Naive thymus-derived CD4-positive, alpha-beta T cell (primary cell): ENCODE data around the gene DIAPH1. TPM values are rescaled to one million over a fixed set of nuclear protein-coding genes. Genes with fewer than 3 reads are reported as not detected.

Experiments
- ATAC-seq: fragments of 150-1000 bp; cut with Tn5 transposase; 2 replicates; pipeline ENCODE4 v1.10.0; 2021; ENCODE audit warnings: mild to moderate bottlenecking, moderate library complexity
- CTCF ChIA-PET: fragments of 350-600 bp; sonication (Branson Sonifier 250); formaldehyde crosslinking; loops from one replicate; lab custom pipeline; 2021; ENCODE audit warnings: antibody characterized with exemption; lab: Charles Lee
- POLR2A ChIA-PET: fragments of 350-600 bp; sonication (Branson Sonifier 250); formaldehyde crosslinking; loops from one replicate; lab custom pipeline; 2021; ENCODE audit warnings: antibody characterized with exemption, inconsistent platforms; lab: Charles Lee
- DNase-seq, 9 donors: peaks; one replicate each; pipeline versions ENCODE4 v3.0.0 to v3.0.0-alpha.2; 2020 to 2022; ENCODE audit warnings: mixed read lengths in 1 of 9
- H3K27ac ChIP-seq: one replicate; pipeline ENCODE4 v1.7.0; 2013; ENCODE audit warnings: mild to moderate bottlenecking, low read depth, low read length, moderate library complexity
- H3K27me3 ChIP-seq, 2 donors: one replicate each; pipeline ENCODE4 v1.7.0; 2013; ENCODE audit warnings: low read length in 2 of 2, mild to moderate bottlenecking in 2 of 2, moderate library complexity in 2 of 2; ENCODE audit not compliant: control insufficient read depth in 2 of 2, insufficient read depth in 2 of 2
- H3K36me3 ChIP-seq, 3 experiments: 1 replicate in 2 of 3; 2 replicates in 1 of 3; pipeline ENCODE4 v1.7.0; 2013; ENCODE audit warnings: low read length in 3 of 3, mild to moderate bottlenecking in 3 of 3, moderate library complexity in 1 of 3; ENCODE audit not compliant: insufficient read depth in 3 of 3, control insufficient read depth in 2 of 3
- H3K4me1 ChIP-seq, 2 donors: one replicate each; pipeline ENCODE4 v1.7.0; 2013; ENCODE audit warnings: low read length in 2 of 2, mild to moderate bottlenecking in 2 of 2, moderate library complexity in 1 of 2; ENCODE audit not compliant: control insufficient read depth in 2 of 2, insufficient read depth in 2 of 2
- H3K4me3 ChIP-seq: 2 replicates; pipeline ENCODE4 v1.7.0; 2013; ENCODE audit warnings: mild to moderate bottlenecking, low read length
- H3K9me3 ChIP-seq, 3 experiments: 1 replicate in 2 of 3; 2 replicates in 1 of 3; pipeline ENCODE4 v1.7.0; 2013; ENCODE audit warnings: low read length in 3 of 3; ENCODE audit not compliant: control insufficient read depth in 2 of 3
- H3K27ac Mint-ChIP-seq, 9 donors: one replicate each; pipeline ENCODE4 v1.8.0; 2020 to 2022; ENCODE audit warnings: mixed read lengths in 9 of 9, mild to moderate bottlenecking in 8 of 9, moderate library complexity in 5 of 9, inconsistent platforms in 2 of 9
- H3K27me3 Mint-ChIP-seq, 5 donors: one replicate each; pipeline ENCODE4 v1.8.0; 2021 to 2022; ENCODE audit warnings: mixed read lengths in 5 of 5, mild to moderate bottlenecking in 1 of 5
- H3K36me3 Mint-ChIP-seq, 5 donors: one replicate each; pipeline ENCODE4 v1.8.0; 2020 to 2022; ENCODE audit warnings: mixed read lengths in 5 of 5, mild to moderate bottlenecking in 3 of 5, inconsistent platforms in 1 of 5
- H3K4me1 Mint-ChIP-seq, 7 donors: one replicate each; pipeline ENCODE4 v1.8.0; 2020 to 2022; ENCODE audit warnings: mixed read lengths in 7 of 7, mild to moderate bottlenecking in 3 of 7, inconsistent platforms in 1 of 7
- H3K4me3 Mint-ChIP-seq, 10 donors: one replicate each; pipeline ENCODE4 v1.8.0; 2020 to 2022; ENCODE audit warnings: mild to moderate bottlenecking in 10 of 10, mixed read lengths in 10 of 10, moderate library complexity in 6 of 10, inconsistent platforms in 2 of 10
- H3K9me3 Mint-ChIP-seq, 11 donors: one replicate each; pipeline ENCODE4 v1.8.0; 2020 to 2022; ENCODE audit warnings: mixed read lengths in 11 of 11, mild to moderate bottlenecking in 4 of 11, inconsistent platforms in 1 of 11, moderate library complexity in 1 of 11
- intact Hi-C, 2 donors: fragments of 100-400 bp; cut with micrococcal nuclease; formaldehyde crosslinking; loops; one replicate each; pipeline ENCODE4 v1.15.1; 2023
- polyA plus RNA-seq, 2 donors: library from polyadenylated mRNA; unstranded; fragments of 300-500 nt; fragmentation: Illumina TruSeq; gene quantifications; one replicate each; pipeline ENCODE4 v1.2.3, GENCODE V29; 2021
- total RNA-seq, 6 experiments: library from RNA in 5 of 6; stranded (reverse) in 5 of 6; gene quantifications; 1 replicate in 5 of 6; 2 replicates in 1 of 6; pipeline ENCODE4 v1.2.3 and lab custom pipeline; 2021 to 2026

DIAPH1 gene
- total and polyA plus RNA-seq, 7 experiments from 2014 or later: 89.7 to 278 (median 172) TPM

DNA sequence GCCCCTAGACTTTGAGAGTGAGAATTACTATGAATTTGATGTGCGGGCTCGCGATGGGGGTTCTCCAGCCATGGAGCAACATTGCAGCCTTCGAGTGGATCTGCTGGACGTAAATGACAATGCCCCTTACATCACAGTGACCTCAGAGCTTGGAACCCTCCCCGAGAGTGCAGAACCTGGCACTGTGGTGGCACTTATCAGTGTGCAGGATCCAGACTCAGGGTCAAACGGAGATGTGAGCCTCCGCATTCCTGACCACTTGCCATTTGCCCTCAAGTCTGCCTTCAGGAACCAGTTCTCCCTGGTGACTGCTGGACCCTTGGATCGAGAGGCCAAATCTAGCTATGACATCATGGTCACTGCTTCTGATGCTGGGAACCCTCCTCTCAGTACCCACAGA is 132.7 kb downstream of the DIAPH1 start:
- CTCF ChIA-PET: interaction anchor here (0.6 kb wide), 1 partner anchor 32 kb away, joined by 4 read pairs; no protein-coding TSS in a partner anchor
- peaks cover 0 to 17% (median 0%) of the 10 kb centered on the region in 5 donors for H3K36me3 Mint-ChIP-seq
- DNase-seq (no peak), ATAC-seq (no peak)
- H3K4me3 Mint-ChIP-seq: peak overlapping the region in 4 of 10 donors; percentile 7 to 75 (median 14)
- H3K36me3 ChIP-seq: no peaks in the 10 kb centered on the region
- no peak overlapping the region for H3K27ac ChIP-seq
- H3K4me1 Mint-ChIP-seq: peaks cover 0 to 29% (median 20%) of the 10 kb centered on the region in 7 donors
- H3K9me3 Mint-ChIP-seq: peaks cover 0 to 10% (median 0%) of the 10 kb centered on the region in 11 donors
- POLR2A ChIA-PET: no interaction called here
- intact Hi-C loops: no loop called here
- H3K4me1 ChIP-seq: peaks cover 0 to 8% of the 10 kb centered on the region in 2 donors
- H3K9me3 ChIP-seq: no peaks in the 10 kb centered on the region
- peaks cover 73 to 91% (median 81%) of the 10 kb centered on the region in 5 donors for H3K27me3 Mint-ChIP-seq
- peaks cover 7 to 19% of the 10 kb centered on the region in 2 donors for H3K27me3 ChIP-seq
- H3K27ac Mint-ChIP-seq: no peak overlapping the region
- no peak overlapping the region for H3K4me3 ChIP-seq

DNA sequence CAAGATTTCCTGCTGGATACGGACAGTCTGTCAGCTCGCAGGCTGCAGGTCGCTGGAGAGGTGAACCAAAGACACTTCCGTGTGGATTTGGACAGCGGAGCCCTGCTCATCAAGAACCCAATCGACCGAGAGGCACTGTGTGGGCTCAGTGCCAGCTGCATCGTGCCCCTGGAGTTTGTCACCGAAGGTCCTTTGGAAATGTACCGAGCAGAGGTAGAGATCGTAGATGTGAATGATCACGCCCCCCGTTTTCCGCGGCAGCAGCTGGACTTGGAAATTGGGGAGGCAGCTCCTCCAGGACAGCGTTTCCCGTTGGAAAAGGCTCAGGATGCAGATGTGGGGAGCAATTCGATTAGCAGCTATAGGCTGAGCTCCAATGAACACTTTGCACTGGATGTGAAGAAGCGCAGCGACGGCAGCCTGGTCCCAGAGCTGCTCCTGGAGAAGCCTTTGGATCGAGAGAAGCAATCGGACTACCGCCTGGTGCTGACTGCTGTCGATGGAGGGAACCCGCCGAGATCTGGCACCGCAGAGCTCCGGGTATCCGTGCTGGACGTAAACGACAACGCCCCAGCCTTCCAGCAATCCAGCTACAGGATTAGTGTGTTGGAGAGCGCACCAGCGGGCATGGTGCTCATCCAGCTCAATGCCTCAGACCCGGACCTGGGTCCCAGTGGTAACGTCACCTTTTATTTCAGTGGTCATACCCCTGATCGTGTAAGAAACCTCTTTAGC is 133.3 kb downstream of the DIAPH1 start:
- H3K27ac Mint-ChIP-seq: no peak overlapping the region
- Histone ChIP-seq H3K9me3 (no peaks in the 10 kb centered on the region), H3K36me3 (no peaks in the 10 kb centered on the region), H3K4me3 (no peak overlapping the region), H3K27ac (no peak overlapping the region), H3K4me1 (peaks cover 0 to 8% of the 10 kb centered on the region in 2 donors), H3K27me3 (peaks cover 7 to 19% of the 10 kb centered on the region in 2 donors)
- H3K27me3 Mint-ChIP-seq: peaks cover 70 to 91% (median 81%) of the 10 kb centered on the region in 5 donors
- ATAC-seq: no peak
- peak overlapping the region in 9 of 10 donors; percentile 7 to 75 (median 66) for H3K4me3 Mint-ChIP-seq
- intact Hi-C loops: no loop called here
- DNase-seq: no peak
- POLR2A ChIA-PET: no interaction called here
- H3K36me3 Mint-ChIP-seq: peaks cover 0 to 12% (median 0%) of the 10 kb centered on the region in 5 donors
- peaks cover 0 to 5% (median 0%) of the 10 kb centered on the region in 11 donors for H3K9me3 Mint-ChIP-seq
- CTCF ChIA-PET: interaction anchor here (0.6 kb wide), 1 partner anchor 33 kb away, joined by 4 read pairs; no protein-coding TSS in a partner anchor
- peaks cover 0 to 25% (median 17%) of the 10 kb centered on the region in 7 donors for H3K4me1 Mint-ChIP-seq

DNA sequence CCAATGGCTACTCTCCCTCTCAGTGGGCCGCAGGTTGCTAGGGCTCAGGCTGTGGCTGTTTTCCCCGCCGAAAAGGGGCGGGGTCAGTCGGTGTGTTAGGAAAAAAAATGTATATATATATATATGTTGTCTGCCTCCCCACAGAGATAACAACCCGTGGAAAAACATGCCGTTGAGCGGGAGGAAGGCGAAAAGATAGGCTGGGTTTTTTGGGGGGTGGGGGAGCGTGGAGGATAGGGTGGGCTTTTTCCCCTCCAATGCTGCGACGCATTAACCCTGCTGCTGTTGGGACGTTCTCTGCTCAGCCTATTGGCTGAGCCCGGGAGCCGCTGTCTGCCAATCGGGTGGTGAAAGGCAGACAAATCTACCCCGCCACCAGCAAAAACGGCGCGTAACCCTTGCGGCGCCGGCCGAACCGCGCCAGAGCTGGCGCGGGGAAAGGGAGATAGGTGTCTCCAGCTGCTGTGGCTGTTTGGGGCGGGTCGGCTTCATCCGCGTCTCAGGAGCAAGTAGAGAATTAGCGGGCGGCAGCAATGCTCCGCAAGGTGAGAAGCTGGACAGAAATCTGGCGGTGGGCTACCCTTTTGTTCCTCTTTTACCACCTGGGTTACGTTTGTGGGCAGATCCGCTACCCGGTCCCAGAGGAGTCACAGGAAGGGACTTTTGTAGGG is 134.0 kb downstream of the DIAPH1 start, which contains the start of gene PCDHGC4:
TSS of gene PCDHGC4 (plus strand) at position 390 of the 671 bp plus-strand sequence. CDS start at position 534, 144 bp downstream.
- H3K27ac ChIP-seq: no peak within 1 kb of the TSS
- Mint-ChIP-seq H3K36me3 (peaks cover 0 to 12% (median 0%) of the 10 kb centered on the region in 5 donors), H3K9me3 (peaks cover 0 to 5% (median 0%) of the 10 kb centered on the region in 11 donors), H3K27ac (no peak within 1 kb of the TSS), H3K4me1 (peaks cover 0 to 25% (median 17%) of the 10 kb centered on the region in 7 donors), H3K4me3 (peak within 1 kb of the TSS in 9 of 10 donors; percentile 44 to 75 (median 66)), H3K27me3 (peaks cover 65 to 91% (median 81%) of the 10 kb centered on the region in 5 donors)
- H3K4me1 ChIP-seq: peaks cover 0 to 8% of the 10 kb centered on the region in 2 donors
- H3K27me3 ChIP-seq: peaks cover 7 to 19% of the 10 kb centered on the region in 2 donors
- ATAC-seq (no peak), DNase-seq (no peak)
- H3K36me3 ChIP-seq: no peaks in the 10 kb centered on the region
- intact Hi-C loops: no loop called here
- POLR2A ChIA-PET: no interaction called here
- no peak within 1 kb of the TSS for H3K4me3 ChIP-seq
- H3K9me3 ChIP-seq: no peaks in the 10 kb centered on the region
- CTCF ChIA-PET: no interaction called here

DNA sequence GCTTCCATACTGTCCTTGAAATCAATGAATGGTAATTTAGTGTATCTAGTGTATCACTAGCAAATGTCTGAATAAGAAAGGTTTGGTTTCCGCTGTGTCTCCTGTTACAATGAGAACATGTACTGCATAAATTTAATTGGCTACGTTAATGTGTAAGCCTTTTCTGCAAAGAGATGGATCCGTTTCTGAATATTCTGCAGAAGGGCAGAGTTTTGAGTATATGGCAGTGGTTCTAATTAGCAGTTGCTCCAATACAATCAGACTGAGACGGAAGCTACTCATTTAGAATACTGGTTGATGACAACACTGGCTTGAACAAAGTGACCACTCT is 134.5 kb downstream of the DIAPH1 start:
- H3K9me3 Mint-ChIP-seq: peaks cover 0 to 5% (median 0%) of the 10 kb centered on the region in 11 donors
- POLR2A ChIA-PET: no interaction called here
- peaks cover 0 to 12% (median 0%) of the 10 kb centered on the region in 5 donors for H3K36me3 Mint-ChIP-seq

DNA sequence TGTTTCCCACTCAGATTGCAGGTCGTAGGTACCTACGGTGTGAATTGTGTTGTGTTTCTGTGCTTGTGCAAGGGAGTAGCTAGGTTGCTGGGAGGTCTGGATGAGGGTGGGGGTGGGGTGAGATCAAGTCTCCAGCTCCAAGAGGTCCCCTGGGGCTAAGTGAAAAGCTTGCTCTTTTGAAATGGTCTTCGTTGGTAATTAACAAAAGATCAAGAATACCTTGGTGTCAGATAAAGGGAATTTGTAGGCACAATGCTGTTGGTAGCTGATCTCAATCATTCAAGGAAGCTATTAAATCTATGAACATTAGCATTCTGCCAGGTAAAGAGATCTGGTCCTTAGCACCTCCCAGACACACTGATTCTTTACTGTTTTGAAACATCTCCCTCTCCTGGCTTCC is 134.9 kb downstream of the DIAPH1 start:
- Histone ChIP-seq H3K36me3 (no peaks in the 10 kb centered on the region), H3K27me3 (peaks cover 7 to 19% of the 10 kb centered on the region in 2 donors), H3K4me1 (peaks cover 0 to 8% of the 10 kb centered on the region in 2 donors), H3K27ac (no peak overlapping the region), H3K4me3 (no peak overlapping the region), H3K9me3 (no peaks in the 10 kb centered on the region)
- intact Hi-C loops: no loop called here
- peaks cover 0 to 5% (median 0%) of the 10 kb centered on the region in 11 donors for H3K9me3 Mint-ChIP-seq
- DNase-seq (no peak), ATAC-seq (no peak)
- peaks cover 0 to 12% (median 0%) of the 10 kb centered on the region in 5 donors for H3K36me3 Mint-ChIP-seq
- ChIA-PET CTCF (no interaction called here), POLR2A (interaction anchor here (0.6 kb wide), 1 partner anchor 10 kb away, joined by 3 read pairs; no protein-coding TSS in a partner anchor)
- H3K27me3 Mint-ChIP-seq: peaks cover 71 to 90% (median 79%) of the 10 kb centered on the region in 5 donors
- peaks cover 0 to 25% (median 17%) of the 10 kb centered on the region in 7 donors for H3K4me1 Mint-ChIP-seq
- no peak overlapping the region for H3K27ac Mint-ChIP-seq
- peak overlapping the region in 3 of 10 donors; percentile 72 to 75 (median 74) for H3K4me3 Mint-ChIP-seq

More for the DNA sequence above, 134.5 kb downstream of the DIAPH1 start:
- CTCF ChIA-PET: no interaction called here
- peaks cover 70 to 91% (median 81%) of the 10 kb centered on the region in 5 donors for H3K27me3 Mint-ChIP-seq
- Histone ChIP-seq H3K27ac (no peak overlapping the region), H3K27me3 (peaks cover 7 to 19% of the 10 kb centered on the region in 2 donors), H3K36me3 (no peaks in the 10 kb centered on the region), H3K9me3 (no peaks in the 10 kb centered on the region), H3K4me3 (no peak overlapping the region), H3K4me1 (peaks cover 0 to 8% of the 10 kb centered on the region in 2 donors)
- peaks cover 0 to 25% (median 17%) of the 10 kb centered on the region in 7 donors for H3K4me1 Mint-ChIP-seq
- H3K27ac Mint-ChIP-seq: no peak overlapping the region
- DNase-seq: no peak
- intact Hi-C loops: no loop called here
- peak overlapping the region in 7 of 10 donors; percentile 44 to 75 (median 68) for H3K4me3 Mint-ChIP-seq
- no peak for ATAC-seq

DNA sequence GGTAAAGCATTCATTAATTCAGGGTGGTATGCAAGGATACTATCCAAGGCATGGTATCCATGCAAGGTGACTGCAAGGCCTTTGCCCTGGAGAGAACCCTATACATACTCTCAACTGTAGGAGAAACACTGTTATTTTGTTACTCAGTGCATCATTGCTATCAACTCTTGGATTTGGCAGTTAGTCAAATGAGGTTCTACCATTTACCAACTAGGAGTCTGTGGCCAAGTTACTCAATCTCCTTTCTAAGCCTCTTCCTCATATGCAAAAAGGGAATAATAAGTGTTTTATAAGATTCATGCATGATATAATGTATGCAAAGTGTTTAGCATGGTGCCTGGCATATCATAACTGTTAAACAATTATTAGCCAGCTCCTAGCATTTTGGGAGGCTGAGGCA is 139.0 kb downstream of the DIAPH1 start:
- Mint-ChIP-seq H3K4me3 (no peak overlapping the region), H3K27me3 (peaks cover 81 to 94% (median 86%) of the 10 kb centered on the region in 5 donors), H3K27ac (no peak overlapping the region), H3K4me1 (peaks cover 18 to 44% (median 36%) of the 10 kb centered on the region in 7 donors), H3K9me3 (peaks cover 0 to 4% (median 0%) of the 10 kb centered on the region in 11 donors), H3K36me3 (peaks cover 0 to 4% (median 0%) of the 10 kb centered on the region in 5 donors)
- DNase-seq: no peak
- Histone ChIP-seq H3K9me3 (no peaks in the 10 kb centered on the region), H3K36me3 (no peaks in the 10 kb centered on the region), H3K4me3 (no peak overlapping the region), H3K27me3 (peaks cover 7 to 20% of the 10 kb centered on the region in 2 donors), H3K27ac (no peak overlapping the region), H3K4me1 (peaks cover 5 to 14% of the 10 kb centered on the region in 2 donors)
- intact Hi-C loops: loop anchor here (5.0 kb wide), 2 partner anchors 33 to 57 kb away; partner anchors contain the start of gene PCDHGA11 (in 1 of the 2)
- ChIA-PET POLR2A (no interaction called here), CTCF (no interaction called here)
- ATAC-seq: no peak
